Trophoblast cell (in vitro differentiated cells and primary cell): Measurements from ENCODE around the gene ADAMTS14.

Source experiments
- DNase-seq, 2 donors: peaks; one replicate each; pipeline ENCODE4 v3.0.0-alpha.2; 2016
- H2AFZ ChIP-seq: 2 replicates; pipeline ENCODE4 v1.6.1; 2013; ENCODE audit warnings: low read length, moderate library complexity, mild to moderate bottlenecking; ENCODE audit not compliant: insufficient read depth, poor library complexity
- H2AK5ac ChIP-seq: 2 replicates; pipeline ENCODE4 v1.6.1; 2013; ENCODE audit warnings: mild to moderate bottlenecking, low read length
- H2BK120ac ChIP-seq: 2 replicates; pipeline ENCODE4 v1.6.1; 2013; ENCODE audit warnings: low read length, mild to moderate bottlenecking, moderate library complexity; ENCODE audit not compliant: insufficient read depth, poor library complexity
- H2BK12ac ChIP-seq: 2 replicates; pipeline ENCODE4 v1.6.1; 2013; ENCODE audit warnings: mild to moderate bottlenecking, low read length, moderate library complexity
- H2BK5ac ChIP-seq: 2 replicates; pipeline ENCODE4 v1.6.1; 2013; ENCODE audit warnings: low read length, low read depth, moderate library complexity, mild to moderate bottlenecking; ENCODE audit not compliant: poor library complexity
- H3K14ac ChIP-seq: 2 replicates; pipeline ENCODE4 v1.6.1; 2013; ENCODE audit warnings: mild to moderate bottlenecking, low read length
- H3K18ac ChIP-seq: 2 replicates; pipeline ENCODE4 v1.6.1; 2013; ENCODE audit warnings: mild to moderate bottlenecking, low read length
- H3K23ac ChIP-seq: 2 replicates; pipeline ENCODE4 v1.6.1; 2013; ENCODE audit warnings: low read length
- H3K27ac ChIP-seq: 2 replicates; pipeline ENCODE4 v1.5.1; 2013; ENCODE audit warnings: low read depth, mild to moderate bottlenecking, inconsistent platforms, low read length, moderate library complexity
- H3K27me3 ChIP-seq: 2 replicates; pipeline ENCODE4 v1.6.1; 2013; ENCODE audit warnings: inconsistent platforms, mild to moderate bottlenecking, low read length, moderate library complexity; ENCODE audit not compliant: insufficient read depth
- H3K36me3 ChIP-seq, 2 experiments: 1 replicate in 1 of 2; 2 replicates in 1 of 2; pipeline ENCODE4 v1.6.1; 2013; ENCODE audit warnings: low read length in 2 of 2, mild to moderate bottlenecking in 2 of 2, moderate library complexity in 1 of 2; ENCODE audit not compliant: insufficient read depth in 2 of 2, control insufficient read depth in 1 of 2
- H3K4ac ChIP-seq: 2 replicates; pipeline ENCODE4 v1.6.1; 2013; ENCODE audit warnings: low read depth, mild to moderate bottlenecking, low read length, moderate library complexity
- H3K4me1 ChIP-seq, 2 experiments: 1 replicate in 1 of 2; 2 replicates in 1 of 2; pipeline ENCODE4 v1.6.1; 2013; ENCODE audit warnings: low read length in 2 of 2, mild to moderate bottlenecking in 2 of 2, moderate library complexity in 1 of 2; ENCODE audit not compliant: insufficient read depth in 2 of 2, control insufficient read depth in 1 of 2
- H3K4me2 ChIP-seq: 2 replicates; pipeline ENCODE4 v1.6.1; 2013; ENCODE audit warnings: inconsistent platforms, mild to moderate bottlenecking, low read length, moderate library complexity
- H3K4me3 ChIP-seq: 2 replicates; pipeline ENCODE4 v1.5.1; 2013; ENCODE audit warnings: mild to moderate bottlenecking, low read depth, low read length, inconsistent platforms
- H3K79me1 ChIP-seq: one replicate; pipeline ENCODE4 v1.6.1; 2013; ENCODE audit warnings: low read length
- H3K79me2 ChIP-seq: 2 replicates; pipeline ENCODE4 v1.6.1; 2013; ENCODE audit warnings: low read length, mild to moderate bottlenecking; ENCODE audit not compliant: control insufficient read depth, insufficient read depth, poor library complexity
- H3K9ac ChIP-seq: 2 replicates; pipeline ENCODE4 v1.6.1; 2013; ENCODE audit warnings: mild to moderate bottlenecking, low read length
- H3K9me3 ChIP-seq: 2 replicates; pipeline ENCODE4 v1.6.1; 2013; ENCODE audit warnings: low read depth, mild to moderate bottlenecking, control low read depth, inconsistent platforms, low read length; ENCODE audit not compliant: insufficient read depth
- H4K12ac ChIP-seq: 2 replicates; pipeline ENCODE4 v1.6.1; 2013; ENCODE audit warnings: low read depth, mild to moderate bottlenecking, low read length, moderate library complexity
- H4K8ac ChIP-seq: 2 replicates; pipeline ENCODE4 v1.6.1; 2013; ENCODE audit warnings: low read depth, mild to moderate bottlenecking, low read length, moderate library complexity
- H4K91ac ChIP-seq: one replicate; pipeline ENCODE4 v1.6.1; 2013; ENCODE audit warnings: low read depth, mild to moderate bottlenecking, low read length, moderate library complexity
- WGBS: extraction: QIAGEN DNeasy Blood & Tissue Kit; methylation state at CpG from one replicate; pipeline ENCODE4 v1.1.7; 2013; ENCODE audit warnings: missing lambda C conversion rate; ENCODE audit not compliant: insufficient read length, insufficient coverage; ENCODE audit errors: extremely low coverage; 5-methylcytosine and 5-hydroxymethylcytosine counted together

ADAMTS14 gene

DNA sequence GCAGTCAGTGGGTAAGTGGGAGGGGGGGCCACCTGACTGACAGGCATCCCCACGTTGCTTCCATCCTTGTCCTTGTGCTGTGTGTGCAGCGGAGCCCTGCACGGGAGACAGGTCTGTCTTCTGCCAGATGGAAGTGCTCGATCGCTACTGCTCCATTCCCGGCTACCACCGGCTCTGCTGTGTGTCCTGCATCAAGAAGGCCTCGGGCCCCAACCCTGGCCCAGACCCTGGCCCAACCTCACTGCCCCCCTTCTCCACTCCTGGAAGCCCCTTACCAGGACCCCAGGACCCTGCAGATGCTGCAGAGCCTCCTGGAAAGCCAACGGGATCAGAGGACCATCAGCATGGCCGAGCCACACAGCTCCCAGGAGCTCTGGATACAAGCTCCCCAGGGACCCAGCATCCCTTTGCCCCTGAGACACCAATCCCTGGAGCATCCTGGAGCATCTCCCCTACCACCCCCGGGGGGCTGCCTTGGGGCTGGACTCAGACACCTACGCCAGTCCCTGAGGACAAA, 88.0 kb downstream of the ADAMTS14 start:
- H4K8ac ChIP-seq, result no peak overlapping the region
- H3K23ac ChIP-seq, result no peak overlapping the region
- H2AK5ac ChIP-seq, result no peak overlapping the region
- H4K12ac ChIP-seq, result no peak overlapping the region
- H3K79me2 ChIP-seq, result no peaks in the 10 kb centered on the region
- no peak overlapping the region for H2AFZ ChIP-seq
- no peak overlapping the region for H2BK120ac ChIP-seq
- no peak overlapping the region for H3K27ac ChIP-seq
- no peak overlapping the region for H3K14ac ChIP-seq
- no peak overlapping the region for H3K4me2 ChIP-seq
- H3K79me1 ChIP-seq, result no peaks in the 10 kb centered on the region
- H2BK12ac ChIP-seq, result no peak overlapping the region
- no peaks in the 10 kb centered on the region for H3K27me3 ChIP-seq
- no peaks in the 10 kb centered on the region for H3K36me3 ChIP-seq
- DNase-seq, result no peak
- H4K91ac ChIP-seq, result no peak overlapping the region
- H2BK5ac ChIP-seq, result no peak overlapping the region
- no CpG with 5 or more reads among the region's 12 CpGs for WGBS
- H3K4me3 ChIP-seq, result no peak overlapping the region
- H3K9ac ChIP-seq, result no peak overlapping the region
- H3K4me1 ChIP-seq, result peaks cover 0 to 3% of the 10 kb centered on the region in 2 experiments
- no peak overlapping the region for H3K4ac ChIP-seq
- peaks cover 1% of the 10 kb centered on the region for H3K9me3 ChIP-seq
- H3K18ac ChIP-seq, result no peak overlapping the region

DNA sequence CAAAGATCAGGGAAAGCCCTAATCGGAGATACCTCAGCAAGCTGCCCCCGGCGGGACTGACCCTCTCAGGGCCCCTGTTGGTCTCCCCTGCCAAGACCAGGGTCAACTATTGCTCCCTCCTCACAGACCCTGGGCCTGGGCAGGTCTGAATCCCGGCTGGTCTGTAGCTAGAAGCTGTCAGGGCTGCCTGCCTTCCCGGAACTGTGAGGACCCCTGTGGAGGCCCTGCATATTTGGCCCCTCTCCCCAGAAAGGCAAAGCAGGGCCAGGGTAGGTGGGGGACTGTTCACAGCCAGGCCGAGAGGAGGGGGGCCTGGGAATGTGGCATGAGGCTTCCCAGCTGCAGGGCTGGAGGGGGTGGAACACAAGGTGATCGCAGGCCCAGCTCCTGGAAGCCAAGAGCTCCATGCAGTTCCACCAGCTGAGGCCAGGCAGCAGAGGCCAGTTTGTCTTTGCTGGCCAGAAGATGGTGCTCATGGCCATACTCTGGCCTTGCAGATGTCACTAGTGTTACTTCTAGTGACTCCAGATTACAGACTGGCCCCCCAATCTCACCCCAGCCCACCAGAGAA, 88.8 kb downstream of the ADAMTS14 start:
- H3K9ac ChIP-seq, result no peak overlapping the region
- no peak overlapping the region for H3K4me3 ChIP-seq
- H3K79me2 ChIP-seq, result no peaks in the 10 kb centered on the region

DNA sequence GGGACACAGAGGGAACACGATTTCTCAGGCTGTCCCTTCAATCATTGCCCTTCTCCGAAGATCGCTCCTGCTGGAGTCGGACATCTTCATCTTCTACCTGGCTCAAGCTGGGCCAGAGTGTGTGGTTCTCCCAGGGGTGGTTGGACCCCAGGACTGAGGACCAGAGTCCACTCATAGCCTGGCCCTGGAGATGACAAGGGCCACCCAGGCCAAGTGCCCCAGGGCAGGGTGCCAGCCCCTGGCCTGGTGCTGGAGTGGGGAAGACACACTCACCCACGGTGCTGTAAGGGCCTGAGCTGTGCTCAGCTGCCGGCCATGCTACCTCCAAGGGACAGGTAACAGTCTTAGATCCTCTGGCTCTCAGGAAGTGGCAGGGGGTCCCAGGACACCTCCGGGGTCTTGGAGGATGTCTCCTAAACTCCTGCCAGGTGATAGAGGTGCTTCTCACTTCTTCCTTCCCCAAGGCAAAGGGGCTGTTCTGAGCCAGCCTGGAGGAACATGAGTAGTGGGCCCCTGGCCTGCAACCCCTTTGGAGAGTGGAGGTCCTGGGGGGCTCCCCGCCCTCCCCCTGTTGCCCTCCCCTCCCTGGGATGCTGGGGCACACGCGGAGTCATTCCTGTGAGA, 89.5 kb downstream of the ADAMTS14 start:
- no peaks in the 10 kb centered on the region for H3K79me1 ChIP-seq
- no peak overlapping the region for H2BK120ac ChIP-seq
- H3K4me3 ChIP-seq, result no peak overlapping the region
- no peak overlapping the region for H3K9ac ChIP-seq
- peaks cover 0 to 3% of the 10 kb centered on the region in 2 experiments for H3K4me1 ChIP-seq
- H2BK5ac ChIP-seq, result no peak overlapping the region
- no peak overlapping the region for H4K8ac ChIP-seq
- no peak overlapping the region for H3K23ac ChIP-seq
- DNase-seq, result no peak
- H3K27ac ChIP-seq, result no peak overlapping the region
- H3K4ac ChIP-seq, result no peak overlapping the region
- no peak overlapping the region for H2BK12ac ChIP-seq
- peaks cover 7% of the 10 kb centered on the region for H3K9me3 ChIP-seq
- no peak overlapping the region for H4K91ac ChIP-seq
- H2AFZ ChIP-seq, result no peak overlapping the region
- H3K4me2 ChIP-seq, result no peak overlapping the region
- no peaks in the 10 kb centered on the region for H3K79me2 ChIP-seq
- no peak overlapping the region for H2AK5ac ChIP-seq
- no peak overlapping the region for H3K18ac ChIP-seq
- WGBS, result no CpG with 5 or more reads among the region's 10 CpGs
- H3K14ac ChIP-seq, result no peak overlapping the region
- no peak overlapping the region for H4K12ac ChIP-seq
- H3K36me3 ChIP-seq, result no peaks in the 10 kb centered on the region
- no peaks in the 10 kb centered on the region for H3K27me3 ChIP-seq

More for the DNA sequence above, 88.8 kb downstream of the ADAMTS14 start:
- Histone ChIP-seq H3K4me2 (no peak overlapping the region), H2BK5ac (no peak overlapping the region), H3K79me1 (no peaks in the 10 kb centered on the region), H3K18ac (no peak overlapping the region), H2AFZ (no peak overlapping the region), H4K91ac (no peak overlapping the region), H3K27ac (no peak overlapping the region), H2AK5ac (no peak overlapping the region), H3K36me3 (no peaks in the 10 kb centered on the region), H3K4ac (no peak overlapping the region), H3K4me1 (peaks cover 0 to 3% of the 10 kb centered on the region in 2 experiments), H3K23ac (no peak overlapping the region), H4K12ac (no peak overlapping the region), H3K14ac (no peak overlapping the region), H2BK120ac (no peak overlapping the region), H2BK12ac (no peak overlapping the region), H3K9me3 (peaks cover 5% of the 10 kb centered on the region), H3K27me3 (no peaks in the 10 kb centered on the region), H4K8ac (no peak overlapping the region)
- no peak for DNase-seq
- WGBS, result no CpG with 5 or more reads among the region's 7 CpGs

DNA sequence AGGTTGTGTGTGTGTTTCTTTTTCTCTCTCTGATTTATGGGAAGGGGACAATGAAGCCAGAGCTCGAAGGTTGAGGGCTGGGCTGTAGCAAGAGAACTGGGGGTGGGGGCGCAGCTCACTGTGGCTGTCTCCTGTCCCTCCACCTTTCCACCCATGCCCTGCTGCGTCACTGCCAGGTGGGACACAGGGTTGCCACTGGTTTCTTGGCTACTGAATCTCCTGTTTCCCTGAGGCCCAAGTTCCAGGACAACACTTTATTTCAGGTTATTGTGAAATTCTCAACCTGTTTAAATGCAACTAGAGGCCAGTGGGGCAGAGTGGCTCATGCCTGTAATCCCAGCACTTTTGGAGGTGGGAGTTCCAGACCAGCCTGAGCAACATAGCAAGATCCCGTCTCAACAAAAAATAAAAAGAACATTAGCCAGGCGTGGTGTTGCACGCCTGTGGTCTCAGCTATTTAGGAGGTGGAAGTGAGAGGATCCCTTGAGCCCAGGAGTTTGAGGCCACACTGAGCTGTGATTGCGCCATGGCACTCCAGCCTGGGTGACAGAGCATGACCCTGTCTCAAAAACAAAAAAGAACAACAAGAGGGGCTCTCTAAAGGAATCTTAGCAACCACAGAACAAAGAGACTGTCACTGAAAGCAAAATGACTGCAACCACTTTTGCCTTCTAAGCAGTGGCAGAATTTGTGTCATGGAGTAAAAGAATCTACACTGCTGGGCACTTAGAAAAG, 90.3 kb downstream of the ADAMTS14 start:
- H2AFZ ChIP-seq, result no peak overlapping the region
- no peak overlapping the region for H4K12ac ChIP-seq
- H4K91ac ChIP-seq, result no peak overlapping the region
- H2BK12ac ChIP-seq, result no peak overlapping the region
- no peak overlapping the region for H2AK5ac ChIP-seq
- no peak overlapping the region for H3K9ac ChIP-seq
- no peak overlapping the region for H3K4me3 ChIP-seq
- H3K14ac ChIP-seq, result no peak overlapping the region
- no peaks in the 10 kb centered on the region for H3K4me1 ChIP-seq
- peaks cover 7% of the 10 kb centered on the region for H3K9me3 ChIP-seq
- H3K79me1 ChIP-seq, result no peaks in the 10 kb centered on the region
- H2BK120ac ChIP-seq, result no peak overlapping the region
- no peaks in the 10 kb centered on the region for H3K79me2 ChIP-seq
- no peak overlapping the region for H3K4ac ChIP-seq
- DNase-seq, result no peak
- H3K27me3 ChIP-seq, result no peaks in the 10 kb centered on the region
- no peak overlapping the region for H3K4me2 ChIP-seq
- no peak overlapping the region for H3K27ac ChIP-seq
- no peak overlapping the region for H2BK5ac ChIP-seq
- no peak overlapping the region for H4K8ac ChIP-seq
- H3K18ac ChIP-seq, result no peak overlapping the region
- no CpG with 5 or more reads among the region's 7 CpGs for WGBS
- H3K36me3 ChIP-seq, result no peaks in the 10 kb centered on the region
- no peak overlapping the region for H3K23ac ChIP-seq
